Stomach (tissue), 19 donors: ENCODE measurements around the gene GRIP1. TPM values are rescaled to one million over a fixed set of nuclear protein-coding genes. Genes with fewer than 3 reads are reported as not detected.
A peak's percentile ranks its signal among the peaks of the same experiment; 100 is the strongest.

Experiments used
- DNase-seq, 2 donors: peaks; one replicate each; pipeline versions ENCODE4 v3.0.0 to v3.0.0-alpha.2; 2013 to 2019
- H3K27ac ChIP-seq, 5 donors: fragments of 200-600 bp in 4 of 5; sonication (generic) in 4 of 5; one replicate each; pipeline ENCODE4 v1.5.1; 2013 to 2019; ENCODE audit warnings: mild to moderate bottlenecking in 1 of 5, moderate library complexity in 1 of 5
- H3K27me3 ChIP-seq, 3 donors: fragments of 200-600 bp; sonication (generic); one replicate each; pipeline ENCODE4 v1.5.1; 2017 to 2019; ENCODE audit warnings: mixed run types in 1 of 3
- H3K36me3 ChIP-seq, 4 donors: fragments of 200-600 bp; sonication (generic); 1 replicate in 3 of 4; 2 replicates in 1 of 4; pipeline ENCODE4 v1.5.1; 2016 to 2019
- H3K4me1 ChIP-seq, 4 donors: fragments of 200-600 bp; sonication (generic); one replicate each; pipeline ENCODE4 v1.5.1; 2016 to 2019
- H3K4me3 ChIP-seq, 4 donors: fragments of 200-600 bp; sonication (generic) in 3 of 4; one replicate each; pipeline ENCODE4 v1.5.1; 2016 to 2019; ENCODE audit warnings: mild to moderate bottlenecking in 1 of 4
- H3K9me3 ChIP-seq, 4 donors: fragments of 200-600 bp; sonication (generic); one replicate each; pipeline ENCODE4 v1.5.1; 2016 to 2019
- CTCF ChIP-seq, 7 experiments: fragments of 450-650 bp in 4 of 7; fragments of 200-600 bp in 3 of 7; sonication (generic) in 3 of 7; IDR thresholded peaks; one replicate each; pipeline ENCODE4 v1.5.1; 2016 to 2019; ENCODE audit warnings: antibody characterized with exemption in 7 of 7, control low read depth in 2 of 7, mild to moderate bottlenecking in 1 of 7
- EP300 ChIP-seq: sonication (generic); formaldehyde crosslinking; IDR thresholded peaks from one replicate; pipeline ENCODE4 v1.6.1; 2017; ENCODE audit warnings: antibody characterized with exemption
- POLR2A ChIP-seq, 4 donors: fragments of 450-650 bp; IDR thresholded peaks; one replicate each; pipeline ENCODE4 v1.6.1; 2016; ENCODE audit warnings: antibody characterized with exemption in 4 of 4, control low read depth in 2 of 4, mild to moderate bottlenecking in 1 of 4, moderate library complexity in 1 of 4
- POLR2AphosphoS5 ChIP-seq, 3 donors: sonication (generic); formaldehyde crosslinking; IDR thresholded peaks; one replicate each; pipeline ENCODE4 v1.6.1; 2016; ENCODE audit warnings: antibody characterized with exemption in 3 of 3
- WGBS, 5 donors: extraction: QIAGEN DNeasy Blood & Tissue Kit in 3 of 5; methylation state at CpG; one replicate each; pipeline versions ENCODE4 v1.1.5 to v1.1.7; 2013 to 2018; 5-methylcytosine and 5-hydroxymethylcytosine counted together
- intact Hi-C: fragments of 100-400 bp; cut with DNase I; formaldehyde crosslinking; loops from one replicate; pipeline ENCODE4 v1.15.1; 2023; ENCODE audit warnings: low total_unique reads
- long read RNA-seq, 10 donors: transcript quantifications; one replicate each; lab custom pipeline, GENCODE V29; 2026
- polyA plus RNA-seq, 3 donors: library from polyadenylated mRNA; stranded (reverse); fragments of 200-250 nt; gene quantifications; one replicate each; pipeline ENCODE4 v1.2.3, GENCODE V29; 2013
- total RNA-seq, 5 donors: library from RNA; depleted of rRNA; stranded (reverse); fragments of >200 nt; gene quantifications; one replicate each; pipeline versions ENCODE4 v1.1.0 to v1.2.3, GENCODE V29; 2014 to 2016
- donor health status: healthy with polysubstance abuse.
- donor health status: Bipolar disorder and iron deficiency.
- donor health status: healthy.

The GRIP1 gene
- 1 to 10 TPM in 4 of 5 donors, not detected in 1; 4.4 to 8.8 (median 6.9) TPM for total RNA-seq
- 1 to 10 TPM in 1 of 3 donors, under 1 TPM in 2; 0.31 to 1.4 (median 0.46) TPM for polyA plus RNA-seq
- long read RNA-seq, donor 1 = 0 reads
- long read RNA-seq, donor 2 = 0 reads
- long read RNA-seq, donor 3 = 0 reads
- long read RNA-seq, donor 4 = 0 reads
- long read RNA-seq, donor 5 = 0 reads
- long read RNA-seq, donor 6, partial matches to known transcripts = 8 of 10 reads
- long read RNA-seq, donor 6, other reads (novel, unspliced or antisense) = 0 of 10 reads
- long read RNA-seq, donor 7 = 0 reads
- long read RNA-seq, donor 8 = 0 reads
- long read RNA-seq, donor 9 = 0 reads
- long read RNA-seq, donor 10 = 0 reads

DNA sequence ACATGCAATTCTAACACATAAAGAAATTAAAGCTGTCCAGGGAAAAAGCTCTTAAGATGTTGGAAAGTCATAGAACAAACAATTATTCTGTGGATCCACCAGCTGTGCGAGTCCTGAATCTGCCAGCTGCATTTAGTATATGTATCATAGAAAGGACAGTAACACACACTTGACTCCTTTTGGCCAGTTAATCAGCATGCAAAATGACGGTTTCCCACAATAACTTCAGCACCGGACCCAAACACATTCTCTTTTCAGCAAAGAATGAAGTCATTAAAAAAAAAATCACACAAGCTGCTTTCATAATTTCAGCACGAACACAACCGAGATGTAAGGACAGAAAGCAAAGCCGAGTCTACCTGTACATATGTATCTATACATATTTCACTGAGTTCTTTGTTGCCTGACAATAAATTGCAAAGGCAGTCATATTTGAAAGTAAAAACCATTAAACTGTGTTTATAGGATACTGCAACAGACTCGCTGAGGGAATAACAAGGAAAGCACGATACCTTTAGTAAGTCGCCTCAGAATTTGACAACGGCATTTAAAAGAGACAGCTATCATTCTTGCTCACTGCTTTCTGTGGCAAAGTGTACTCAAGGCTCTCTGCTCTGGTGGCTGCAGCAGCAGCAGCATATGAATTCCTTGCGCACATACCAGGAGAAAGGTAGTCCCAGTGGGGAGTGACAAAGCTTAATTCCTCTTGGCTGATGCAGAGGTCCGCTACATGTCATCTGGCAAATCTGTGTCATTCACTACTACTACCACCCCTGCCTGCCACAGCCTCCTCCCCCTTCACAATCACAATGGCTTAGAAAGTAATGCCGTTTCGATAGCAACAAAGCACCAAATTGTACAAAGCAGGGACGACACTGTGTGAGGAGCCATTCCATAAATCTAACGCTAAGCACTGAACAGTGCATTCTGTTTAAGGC is at the start of gene GRIP1:
GRIP1 (minus strand) TSS at position 739 of the 938 bp plus-strand sequence; CDS start at position 567, 172 bp downstream.
- 54 to 67% (median 58%) methylated on average over 16 of the region's 16 CpGs for WGBS, 5 donors
- H3K9me3 ChIP-seq = no peaks in the 10 kb centered on the region
- no peak within 1 kb of the TSS for H3K27ac ChIP-seq
- no peak for TF ChIP-seq POLR2AphosphoS5 (IDR thresholded peaks at IDR 0.05)
- TF ChIP-seq CTCF (IDR thresholded peaks at IDR 0.05) = no peak
- no peak for TF ChIP-seq POLR2A (IDR thresholded peaks at IDR 0.05)
- TF ChIP-seq EP300 = no peak
- no peaks in the 10 kb centered on the region for H3K27me3 ChIP-seq
- intact Hi-C loops = no loop called here
- no peak for DNase-seq
- no peaks in the 10 kb centered on the region for H3K36me3 ChIP-seq
- H3K4me3 ChIP-seq = peak within 1 kb of the TSS in 1 of 4 donors; percentile 2
- peaks cover 0 to 13% (median 3%) of the 10 kb centered on the region in 4 donors for H3K4me1 ChIP-seq

GRCh38 chr12:66726556-66726955 is 47.7 kb upstream of the GRIP1 start:
- no peak for DNase-seq
- H3K27ac ChIP-seq = no peak overlapping the region
- no peaks in the 10 kb centered on the region for H3K36me3 ChIP-seq
- WGBS, 5 donors = 70 to 84% (median 79%) methylated on average over 4 of the region's 4 CpGs
- no peaks in the 10 kb centered on the region for H3K4me1 ChIP-seq
- intact Hi-C loops = no loop called here
- H3K9me3 ChIP-seq = no peaks in the 10 kb centered on the region
- H3K4me3 ChIP-seq = no peak overlapping the region
- no peaks in the 10 kb centered on the region for H3K27me3 ChIP-seq
- TF ChIP-seq POLR2AphosphoS5 (IDR thresholded peaks at IDR 0.05) = no peak
- TF ChIP-seq POLR2A (IDR thresholded peaks at IDR 0.05) = no peak
- no peak for TF ChIP-seq CTCF (IDR thresholded peaks at IDR 0.05)
- no peak for TF ChIP-seq EP300

- intact Hi-C loops = no loop called here
- H3K36me3 ChIP-seq = no peaks in the 10 kb centered on the region
- H3K4me1 ChIP-seq = no peaks in the 10 kb centered on the region
- 85 to 91% (median 89%) methylated on average over 3 of the region's 3 CpGs for WGBS, 5 donors
- no peak overlapping the region for H3K27ac ChIP-seq
- H3K9me3 ChIP-seq = no peaks in the 10 kb centered on the region
- DNase-seq = no peak
- TF ChIP-seq POLR2A (IDR thresholded peaks at IDR 0.05) = no peak
- no peak for TF ChIP-seq EP300
- TF ChIP-seq CTCF (IDR thresholded peaks at IDR 0.05) = no peak
- no peak for TF ChIP-seq POLR2AphosphoS5 (IDR thresholded peaks at IDR 0.05)
- no peaks in the 10 kb centered on the region for H3K27me3 ChIP-seq
- no peak overlapping the region for H3K4me3 ChIP-seq
These were observed 46.2 kb upstream of the GRIP1 start for GRCh38 chr12:66725031-66725430.

DNA sequence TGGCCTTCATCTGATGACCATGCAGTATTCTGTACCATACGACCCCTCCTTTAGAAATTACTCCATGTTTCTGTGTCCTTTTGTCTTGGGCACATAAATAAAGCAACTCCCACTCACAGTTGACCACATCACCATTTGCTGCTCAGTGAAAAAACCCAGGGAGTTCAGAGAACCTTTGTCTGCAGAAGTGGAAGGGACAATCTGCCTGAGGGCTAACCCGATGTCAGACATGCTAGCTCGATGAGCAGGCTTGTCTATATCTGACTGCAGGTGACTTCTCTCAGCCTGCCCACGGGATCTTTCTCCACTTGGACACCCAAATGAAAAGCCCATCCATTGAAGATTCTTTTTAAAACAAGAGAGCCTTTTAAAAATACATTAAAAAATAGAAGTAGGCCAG is 45.7 kb upstream of the GRIP1 start:
- no peak for TF ChIP-seq CTCF (IDR thresholded peaks at IDR 0.05)
- TF ChIP-seq EP300 = no peak
- TF ChIP-seq POLR2A (IDR thresholded peaks at IDR 0.05) = no peak
- TF ChIP-seq POLR2AphosphoS5 (IDR thresholded peaks at IDR 0.05) = no peak
- intact Hi-C loops = no loop called here
- Histone ChIP-seq H3K27ac (no peak overlapping the region), H3K4me1 (no peaks in the 10 kb centered on the region), H3K27me3 (no peaks in the 10 kb centered on the region), H3K4me3 (no peak overlapping the region), H3K36me3 (no peaks in the 10 kb centered on the region), H3K9me3 (no peaks in the 10 kb centered on the region)
- no peak for DNase-seq
- WGBS, 5 donors = 75 to 86% (median 79%) methylated on average over 4 of the region's 4 CpGs
